ENCODE measurements around the gene FAM181A.

Gene FAM181A

DNA sequence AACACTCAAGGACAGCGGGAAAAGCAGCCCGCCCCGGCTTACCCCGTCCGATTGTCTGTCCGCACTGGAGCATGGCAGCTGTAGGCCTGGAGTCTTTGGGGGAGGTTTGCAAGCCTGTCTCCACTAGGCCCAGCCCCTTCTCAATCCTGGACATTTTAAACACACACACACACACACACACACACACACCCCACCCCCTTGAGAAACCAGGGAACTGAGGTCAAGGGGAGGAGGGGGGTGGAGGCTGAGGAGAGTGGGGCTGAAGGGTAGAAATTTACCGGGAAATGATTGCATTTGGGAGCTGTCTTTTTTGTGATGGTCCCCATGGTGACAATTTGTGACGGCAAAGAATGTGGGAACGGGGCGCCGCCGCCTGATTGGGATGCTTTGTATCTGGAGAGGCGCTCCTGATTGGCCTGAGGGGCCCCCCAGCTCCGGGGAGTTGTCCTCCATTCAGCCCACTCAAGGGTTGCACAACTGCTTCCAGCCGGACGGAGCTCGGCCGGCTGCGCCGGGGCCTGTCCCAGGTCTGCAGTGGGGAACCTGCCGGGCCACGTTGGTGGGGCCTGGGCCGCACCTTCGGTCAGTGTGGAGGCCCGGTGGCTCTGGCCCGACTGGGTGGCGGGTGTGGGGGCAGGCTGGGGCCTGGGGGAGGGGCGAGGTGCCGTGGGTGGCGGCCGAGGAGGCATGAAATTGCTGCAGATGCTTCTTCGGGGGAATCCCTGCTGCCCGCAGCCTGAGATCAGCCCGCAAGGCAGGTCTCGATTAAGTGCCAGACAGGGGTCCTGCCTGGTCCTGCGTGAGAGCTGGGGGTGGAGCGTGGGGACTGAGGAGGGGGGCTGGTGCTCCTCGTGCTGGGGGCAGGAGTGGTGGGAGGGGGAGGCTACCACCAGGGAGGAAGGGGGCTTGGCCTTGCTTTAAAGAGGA, at the start of gene FAM181A:
Gene FAM181A (plus strand): TSS at position 472 of the 927 bp plus-strand sequence. CDS start 942 bp downstream, outside the sequence.
- no peak for DNase-seq

DNA sequence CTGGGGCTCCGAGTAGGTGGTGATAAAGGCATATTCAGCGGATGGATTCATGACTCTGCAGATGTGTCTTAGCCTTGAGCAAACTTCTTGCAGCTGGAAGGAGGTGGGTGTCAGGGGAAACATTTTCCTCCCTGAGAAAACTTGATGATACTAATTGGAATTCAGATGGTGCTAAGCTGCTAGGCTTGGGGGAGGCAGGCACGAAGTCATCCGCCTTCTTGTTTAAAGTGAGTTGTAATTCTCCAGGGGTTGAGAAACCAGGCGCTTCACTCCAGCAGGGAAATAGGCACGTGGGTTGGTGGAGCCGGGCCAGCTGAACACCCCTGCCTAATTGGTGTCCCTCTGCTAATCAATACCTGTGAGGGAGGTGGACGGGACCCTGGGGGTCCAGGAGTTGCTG, 48.9 kb upstream of the FAM181A start:
- no peak for DNase-seq

DNA sequence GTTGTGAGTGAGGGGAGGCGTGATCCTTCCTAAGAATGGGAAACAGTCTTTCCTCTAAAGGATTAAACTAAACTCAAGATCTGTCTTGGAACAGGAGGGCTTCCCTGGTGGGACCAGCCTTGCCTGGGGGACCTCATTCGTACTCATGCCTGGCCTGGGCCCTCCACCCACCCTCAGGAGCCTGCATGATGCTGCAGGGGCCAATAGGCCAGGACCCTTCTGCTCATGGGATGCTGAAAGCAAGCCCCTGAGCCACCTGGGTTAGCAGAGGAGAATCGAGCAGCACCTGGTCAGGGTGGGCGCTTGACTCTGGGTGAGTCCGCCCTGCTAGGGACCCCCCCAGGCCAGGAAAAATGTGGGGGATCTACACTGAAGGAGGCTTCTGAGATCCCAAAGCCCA, 48.3 kb upstream of the FAM181A start:
- no peak for DNase-seq

DNA sequence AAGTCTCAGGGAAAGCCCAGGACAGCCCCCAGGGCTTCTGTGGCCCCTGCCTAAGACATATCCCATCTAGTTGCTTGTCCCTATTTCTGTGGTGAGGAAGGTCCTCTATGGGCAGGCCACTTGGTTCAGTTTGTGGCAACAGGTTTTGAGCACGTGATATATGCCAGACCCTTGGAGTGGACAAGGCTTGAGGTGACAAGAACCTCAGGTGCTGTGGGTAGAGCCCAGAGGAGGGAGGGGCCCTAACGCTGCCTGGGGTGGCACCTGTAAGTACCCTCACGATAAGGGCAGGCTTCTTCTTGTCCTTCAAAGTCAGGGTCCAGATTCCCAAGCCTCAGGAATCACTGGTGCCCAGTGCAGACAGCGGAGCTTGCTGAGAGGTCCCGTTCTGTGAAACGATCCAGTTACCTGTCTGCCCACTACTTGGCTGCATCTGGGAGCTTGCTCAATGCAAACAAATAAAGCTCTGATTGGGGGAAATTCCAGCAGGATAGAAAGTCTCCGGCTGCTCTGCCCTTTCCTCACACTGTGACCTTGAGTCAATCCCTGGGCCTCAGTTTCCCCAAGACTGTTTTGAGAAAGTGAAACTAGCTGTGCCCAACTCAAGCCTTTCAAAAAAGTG, 47.7 kb upstream of the FAM181A start:
- DNase-seq, result no peak

DNA sequence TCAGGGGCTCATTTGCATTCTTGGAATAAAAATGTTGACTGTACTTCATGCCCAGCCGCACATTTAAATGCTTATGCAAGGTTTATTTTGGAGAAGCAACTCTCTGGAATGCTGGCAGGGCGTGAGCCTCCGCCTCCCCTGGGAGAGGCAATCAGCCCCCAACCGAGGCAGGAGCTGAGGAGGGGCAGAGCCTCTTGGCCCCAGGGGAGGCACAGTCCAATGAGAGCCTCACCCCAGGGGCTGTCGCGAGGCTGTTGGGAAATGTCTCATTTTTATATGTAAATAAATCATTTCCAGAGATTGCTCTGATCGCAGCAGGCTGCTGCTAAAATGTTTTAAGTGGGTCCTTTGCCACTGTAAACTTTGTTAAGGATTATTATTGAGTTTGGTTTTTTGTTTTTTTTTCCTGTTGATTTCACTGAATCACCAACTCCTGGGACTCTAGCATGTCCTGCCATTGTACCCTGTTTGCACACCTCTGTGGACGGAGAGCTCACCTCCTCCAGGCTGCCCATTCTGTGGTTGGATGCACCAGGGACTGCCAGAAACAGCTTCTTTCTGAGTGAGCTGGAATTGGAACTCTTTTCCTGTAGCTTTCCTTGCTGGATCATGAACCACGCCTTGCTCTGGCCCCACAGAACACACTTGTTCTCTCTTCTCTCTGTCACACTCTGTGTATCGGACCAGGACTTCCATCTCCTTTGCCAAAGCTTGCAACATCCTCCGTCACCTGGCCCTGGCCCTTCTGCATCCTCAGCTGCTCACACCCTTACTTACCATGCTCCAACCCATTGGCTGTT, 46.9 kb upstream of the FAM181A start:
- DNase-seq, result no peak

DNA sequence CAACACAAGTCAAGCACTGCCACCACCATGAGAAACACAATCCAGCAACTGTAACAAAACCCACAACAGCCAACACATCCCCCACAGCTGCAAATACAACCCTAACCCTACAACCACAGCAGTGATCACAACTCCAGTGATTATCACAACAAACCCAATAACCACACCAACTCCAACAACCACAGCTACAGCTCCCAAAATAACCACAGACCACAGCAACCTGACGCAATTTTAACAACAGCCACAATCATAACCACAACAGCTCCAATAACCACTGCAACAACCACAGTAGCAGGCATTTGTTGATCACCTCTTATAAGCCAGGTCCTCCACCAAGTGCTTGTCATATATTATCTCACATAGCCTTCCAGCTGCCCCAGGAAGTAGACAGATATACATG, 42.2 kb upstream of the FAM181A start:
- no peak for DNase-seq

DNA sequence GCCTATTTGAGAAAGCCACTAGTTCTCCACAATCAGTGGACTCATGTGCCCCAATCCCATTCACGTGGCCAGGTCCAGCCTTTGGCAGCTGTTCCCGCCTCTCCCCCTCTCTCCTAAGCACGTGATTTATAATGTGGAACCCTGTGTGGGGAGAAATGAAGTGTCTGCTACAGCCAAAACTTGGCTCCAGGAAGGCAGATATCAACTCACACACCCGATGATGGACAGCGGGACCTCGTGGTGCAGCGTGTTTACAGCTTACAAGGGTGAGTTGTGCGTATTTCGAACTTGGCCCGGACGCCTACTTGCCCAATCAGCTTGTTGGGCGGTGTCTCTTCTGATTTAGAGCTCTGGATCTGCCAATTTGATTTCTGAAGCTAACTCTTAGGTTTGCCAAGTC, 38.1 kb upstream of the FAM181A start:
- no peak for DNase-seq

DNA sequence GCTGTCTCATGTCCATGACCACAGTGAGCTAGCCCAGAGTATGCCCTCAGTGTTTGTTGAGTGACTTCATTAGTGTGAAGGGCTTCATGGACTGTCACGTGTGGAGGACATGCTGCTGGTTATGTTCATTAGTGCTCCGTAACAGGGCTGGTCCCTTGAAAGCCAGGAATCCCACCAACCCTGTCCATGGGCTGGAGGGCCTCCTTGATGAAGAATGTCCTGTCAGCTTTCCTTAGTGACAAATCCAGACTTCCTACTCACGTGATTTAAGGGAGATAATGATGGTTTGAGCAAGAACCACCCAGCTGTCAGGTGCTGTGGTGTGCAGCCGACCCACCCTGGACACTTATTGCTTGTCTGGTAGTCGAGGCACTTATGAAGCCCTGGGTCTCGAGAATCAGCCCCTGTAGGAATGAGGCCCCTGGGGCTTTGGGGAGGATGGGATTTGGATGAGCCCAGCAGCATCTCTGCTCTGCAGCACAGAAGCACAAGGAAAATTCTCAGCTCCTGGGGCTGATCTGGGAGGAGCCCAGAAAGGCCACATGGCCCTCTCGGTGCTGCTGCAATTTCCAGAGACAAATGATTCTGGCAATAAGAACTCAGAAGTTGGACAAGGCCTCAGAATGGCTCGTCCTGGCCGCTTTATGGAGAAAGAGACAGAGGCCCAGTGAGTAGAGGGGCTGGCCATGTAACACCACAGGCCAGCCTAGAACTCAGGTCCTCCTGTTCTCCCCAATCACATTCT, 37.2 kb upstream of the FAM181A start:
- no peak for DNase-seq

DNA sequence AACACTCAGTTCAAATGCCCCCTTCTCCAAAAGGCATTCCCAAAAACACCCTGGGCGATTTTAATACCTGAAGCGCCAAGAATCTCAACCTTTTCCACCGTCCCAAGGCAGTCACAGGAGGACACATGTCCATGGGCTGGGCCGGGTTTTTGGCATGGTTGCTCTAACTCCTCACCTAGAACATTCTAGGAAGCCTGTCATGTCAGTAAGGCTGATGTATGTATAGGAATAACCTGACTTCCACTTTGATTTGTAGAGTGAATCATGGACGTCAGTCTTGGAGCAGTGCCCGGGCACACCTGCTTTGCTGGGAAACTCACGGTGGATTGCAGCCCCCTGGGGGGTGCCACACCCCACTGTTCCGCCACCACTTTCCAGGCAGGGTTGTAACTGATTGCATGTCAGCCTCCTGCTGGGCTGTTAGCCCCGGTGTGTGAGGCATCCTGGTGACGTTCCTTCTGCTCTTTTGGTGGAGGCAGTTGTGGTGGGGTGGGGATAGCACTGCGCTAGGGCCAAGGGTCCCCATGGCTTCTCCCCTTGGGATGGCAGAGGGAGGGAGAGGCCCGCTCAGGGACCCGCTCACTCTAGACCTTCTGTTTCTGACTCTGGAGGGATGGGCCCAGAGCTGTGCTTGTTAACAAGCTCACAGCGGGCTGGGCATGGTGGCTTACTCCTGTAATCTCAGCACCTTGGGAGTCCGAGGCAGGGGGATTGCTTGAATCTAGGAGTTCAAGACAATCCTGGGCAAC, 35.2 kb upstream of the FAM181A start:
- DNase-seq, result no peak

DNA sequence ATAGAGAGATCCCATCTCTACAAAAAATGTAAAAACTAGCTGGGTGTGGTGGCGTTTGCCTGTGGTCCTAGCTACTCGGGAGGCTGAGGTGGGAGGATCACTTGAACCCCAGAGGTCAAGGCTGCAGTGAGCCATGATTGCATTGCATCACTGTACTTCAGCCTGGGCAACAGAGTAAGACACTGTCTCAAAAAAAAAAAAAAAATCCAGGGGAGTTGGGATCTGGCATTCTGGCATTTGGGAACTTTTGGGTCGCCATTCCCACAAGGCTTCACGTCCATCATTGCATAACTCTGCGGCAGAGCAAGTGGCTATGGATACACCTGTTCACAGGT, 34.7 kb upstream of the FAM181A start:
- DNase-seq, result no peak

DNA sequence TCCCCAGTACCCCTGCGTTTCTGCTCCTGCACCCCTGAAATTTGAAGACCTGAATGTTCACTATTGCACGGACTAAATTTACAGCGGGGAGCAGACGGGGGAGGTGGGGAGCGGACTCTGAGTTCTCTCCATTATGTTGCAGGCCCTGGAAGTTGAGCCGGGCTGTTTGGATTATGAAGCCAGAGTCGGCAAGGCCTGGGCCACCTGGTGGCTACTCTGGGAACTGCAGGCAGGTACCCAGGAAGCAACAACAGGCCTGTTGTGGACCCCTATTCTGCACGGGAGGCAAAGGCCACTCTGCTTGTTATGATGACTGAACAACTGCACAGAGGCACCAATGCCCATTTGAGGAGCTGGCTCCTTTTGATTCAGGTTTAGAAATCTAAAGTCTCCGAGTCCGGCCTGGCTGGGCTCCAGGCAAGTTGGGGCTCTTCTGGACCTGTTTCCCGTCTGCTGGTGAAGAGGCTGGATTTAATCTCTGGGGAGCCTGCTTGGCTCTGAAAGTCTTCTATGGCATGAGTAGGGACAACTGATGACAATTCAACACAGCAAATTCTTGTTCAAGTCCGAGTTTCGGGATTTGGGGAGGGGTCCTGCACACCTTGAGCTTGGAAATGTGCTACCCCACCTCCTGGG, 34.1 kb upstream of the FAM181A start:
- no peak for DNase-seq

DNA sequence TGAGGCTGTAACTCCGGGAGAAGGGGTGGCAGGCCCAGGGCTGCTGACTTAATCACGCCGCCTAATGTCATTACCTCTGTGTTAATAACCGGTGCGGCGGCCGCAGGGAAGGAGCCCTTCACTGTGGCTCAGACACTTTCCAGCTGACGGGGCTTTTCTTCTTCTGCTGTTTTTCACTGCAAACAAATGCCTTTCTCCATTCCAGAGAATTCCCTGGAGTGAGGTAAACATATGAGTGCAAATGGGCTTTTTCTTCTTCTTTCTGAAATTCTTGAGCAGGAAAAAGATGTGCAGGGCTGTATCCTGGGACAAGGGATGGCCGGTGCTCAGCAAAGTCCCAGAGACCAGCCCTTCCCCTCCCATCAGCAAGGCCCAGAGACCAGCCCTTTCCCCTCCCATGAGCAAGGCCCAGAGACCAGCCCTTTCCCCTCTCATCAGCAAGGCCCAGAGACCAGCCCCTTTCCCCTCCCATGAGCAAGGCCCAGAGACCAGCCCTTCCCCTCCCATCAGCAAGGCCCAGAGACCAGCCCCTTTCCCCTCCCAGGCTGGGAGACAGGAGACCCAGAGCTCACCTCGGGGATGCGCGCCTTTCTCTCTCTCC, 33.4 kb upstream of the FAM181A start:
- no peak for DNase-seq

DNA sequence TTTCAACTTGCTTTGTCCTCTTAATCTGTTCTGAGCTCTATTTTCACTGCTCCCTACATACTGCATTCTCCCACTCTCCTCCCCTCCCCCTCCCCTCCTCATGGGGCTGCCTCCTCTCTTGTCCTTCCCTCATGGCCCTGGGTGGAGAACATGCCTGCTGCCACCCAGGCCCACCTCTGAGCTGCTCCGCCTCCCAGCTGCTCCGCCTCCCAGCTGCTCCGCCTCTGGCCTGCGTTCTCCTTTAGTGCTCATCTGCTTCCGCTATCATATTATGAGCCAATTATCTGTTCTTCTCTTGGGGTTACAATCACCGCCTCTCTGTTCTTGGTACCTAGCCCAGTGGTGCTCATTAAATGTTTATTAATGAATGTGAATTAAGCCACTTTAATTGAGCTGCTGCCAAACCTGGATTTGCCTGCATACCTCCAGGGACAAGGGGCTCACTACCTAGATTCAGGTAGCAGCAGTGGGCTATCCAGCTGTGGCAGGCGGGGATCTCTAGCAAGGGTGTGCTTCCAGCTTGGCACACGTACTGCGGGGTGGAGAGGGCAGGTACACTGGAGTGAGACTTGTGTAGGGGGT, 32.0 kb upstream of the FAM181A start:
- DNase-seq, result no peak

DNA sequence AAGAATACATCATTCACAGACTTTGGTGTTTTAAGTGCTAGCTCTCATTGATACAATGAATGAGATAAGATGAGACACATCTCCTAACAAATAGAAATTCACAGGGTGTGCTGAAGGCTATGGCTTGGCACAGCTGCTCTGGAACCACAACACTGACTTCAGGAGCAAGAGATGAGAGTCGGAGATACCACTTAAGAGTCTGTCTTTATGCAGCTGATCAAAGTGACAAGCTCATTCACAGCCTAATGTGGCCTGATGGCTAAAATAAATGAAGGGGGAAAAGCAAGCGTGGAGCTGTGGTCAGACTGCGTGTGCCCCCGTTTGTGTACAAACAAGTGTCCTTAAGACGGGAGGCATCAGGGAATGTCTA, 29.7 kb upstream of the FAM181A start:
- no peak for DNase-seq

DNA sequence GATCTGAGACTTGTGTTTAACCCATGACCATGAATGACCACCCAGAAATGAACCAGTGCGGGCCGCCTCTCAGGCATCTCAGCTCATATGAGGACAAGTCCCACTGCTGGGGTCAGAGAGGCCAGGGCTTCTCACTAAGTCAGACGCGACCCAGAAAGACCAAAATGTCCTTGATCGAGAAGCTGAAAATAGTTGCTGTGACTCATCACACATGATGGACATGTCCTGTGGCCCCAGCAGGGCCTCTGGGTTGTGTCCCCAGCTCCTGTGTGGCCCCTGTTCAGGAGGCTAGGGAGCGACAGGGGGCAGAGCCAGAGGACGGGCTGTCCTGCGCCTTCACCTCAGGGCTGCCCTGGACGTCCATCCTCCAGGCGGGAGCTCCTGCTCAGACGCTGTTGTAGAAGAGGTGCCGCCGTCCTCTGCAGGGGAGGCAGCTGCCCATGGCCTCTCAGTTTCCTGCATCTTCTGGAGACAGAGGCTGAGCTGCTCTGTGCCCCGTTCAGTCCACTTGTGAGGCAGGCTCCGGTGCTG, 29.0 kb upstream of the FAM181A start:
- DNase-seq, result no peak

DNA sequence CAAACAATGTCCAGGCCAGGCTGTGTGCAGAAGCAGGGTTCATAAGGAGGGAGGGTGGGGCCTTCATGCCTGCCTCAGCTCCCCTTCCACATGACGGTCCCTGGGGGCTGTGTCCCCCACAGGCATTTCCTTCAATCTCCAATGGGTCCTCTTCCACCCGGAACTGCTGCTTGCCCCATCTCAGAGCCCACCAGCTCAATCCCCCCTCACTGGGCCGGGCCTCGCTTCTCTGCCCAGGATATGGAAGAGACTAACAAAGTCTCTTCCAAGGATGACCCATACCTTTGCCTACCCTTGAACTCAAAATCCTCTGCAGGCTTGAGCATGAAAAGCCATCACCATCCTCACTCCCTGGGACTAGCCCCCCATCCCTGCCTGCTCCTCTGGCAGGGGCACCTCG, 28.4 kb upstream of the FAM181A start:
- no peak for DNase-seq

DNA sequence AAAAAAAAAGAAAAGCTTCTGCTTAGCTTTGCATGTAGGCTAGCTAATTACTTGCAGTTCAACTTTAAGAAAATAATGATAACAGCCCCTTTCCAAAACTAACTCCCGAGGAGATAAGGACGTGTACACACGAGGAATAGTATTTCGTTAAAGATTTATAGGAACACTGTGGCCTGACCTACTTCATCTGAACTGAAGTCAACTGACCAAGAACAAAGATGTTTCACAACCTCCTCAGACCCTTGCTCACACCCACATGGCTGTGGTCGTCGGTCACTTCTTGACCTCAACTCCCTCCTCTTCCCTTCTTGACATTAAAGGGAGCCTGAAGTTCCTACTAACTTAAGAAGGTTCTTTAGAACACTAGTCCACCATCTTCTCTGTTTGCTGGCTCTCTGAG, 25.3 kb upstream of the FAM181A start:
- no peak for DNase-seq

DNA sequence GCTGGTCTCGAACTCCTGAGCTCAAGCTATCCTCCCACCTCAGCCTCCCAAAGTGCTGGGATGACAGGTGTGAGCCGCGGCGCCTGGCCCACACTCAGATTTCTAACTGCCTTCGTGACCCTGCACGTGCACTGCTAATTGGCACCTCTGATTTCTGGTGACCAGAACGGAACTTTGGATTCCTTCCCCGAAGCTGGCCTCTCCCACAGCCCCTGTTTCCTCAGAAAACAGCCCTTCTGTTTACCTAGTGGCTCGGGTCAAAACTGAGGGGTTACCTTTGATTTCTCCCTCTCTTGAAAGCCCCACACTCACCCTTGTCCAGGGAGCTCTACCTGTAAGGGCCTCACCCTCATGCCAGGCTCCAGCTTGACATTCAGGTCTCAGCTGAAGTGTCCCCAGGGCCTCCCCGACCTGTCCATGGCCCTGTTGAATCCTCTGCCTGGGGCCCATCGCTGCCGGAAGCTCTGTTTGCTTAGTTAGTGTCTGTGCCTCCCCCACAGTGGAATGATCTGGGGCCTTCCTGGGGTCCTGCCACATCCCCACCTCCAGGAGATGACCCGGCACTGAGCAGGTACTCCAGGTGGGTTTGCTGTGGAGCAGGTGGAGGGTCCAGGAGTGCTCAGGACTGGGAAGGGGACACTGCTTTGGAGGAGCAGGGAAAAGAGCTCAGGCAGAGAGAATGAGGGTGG, 24.4 kb upstream of the FAM181A start:
- DNase-seq, result no peak

DNA sequence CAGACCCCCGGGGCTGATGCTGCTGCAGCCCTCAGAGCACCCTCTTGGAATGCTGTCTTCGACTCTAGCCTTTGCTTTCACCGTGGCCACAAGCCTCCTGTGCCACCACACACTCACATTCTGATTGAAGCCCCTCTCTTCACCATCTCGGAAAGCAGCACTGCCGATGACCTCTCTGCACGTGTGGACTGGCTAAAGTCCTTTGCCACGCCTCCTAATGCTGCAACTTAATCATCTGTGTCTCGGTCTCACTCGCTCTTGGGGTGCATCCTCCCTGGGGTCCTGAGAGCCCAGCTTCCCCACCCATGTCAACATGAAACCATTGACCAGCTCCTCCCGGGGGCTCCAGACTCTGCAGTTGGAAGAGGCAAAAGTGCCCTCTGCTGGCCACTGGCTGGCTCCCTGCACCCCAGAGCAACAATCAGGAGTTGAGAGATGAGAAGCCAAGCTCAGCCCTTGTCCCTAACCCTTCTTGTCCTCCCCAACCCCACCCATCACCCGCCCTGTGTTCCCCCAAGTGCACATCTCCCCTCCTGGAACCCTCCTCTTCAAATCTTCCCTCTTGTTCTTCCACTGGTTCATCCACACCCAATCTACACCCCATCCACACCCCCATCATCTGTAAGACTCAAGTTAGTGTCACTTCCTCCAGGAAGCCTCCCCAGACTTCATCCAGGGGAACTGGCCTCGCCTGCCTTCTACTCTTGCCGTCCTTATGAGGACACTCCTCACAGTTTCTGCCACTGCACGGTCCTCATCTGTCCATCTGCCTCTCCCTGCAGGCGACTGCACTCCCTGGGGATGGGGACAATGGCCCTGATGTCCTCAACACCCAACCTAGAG, 23.6 kb upstream of the FAM181A start:
- no peak for DNase-seq
